PC-3 (cell line): Measurements from ENCODE around the gene GALNTL6.

Source experiments
- EZH2 ChIP-seq: fragments of 300-600 bp; sonication (generic); IDR thresholded peaks from one replicate; pipeline ENCODE4 v1.6.1; 2017; ENCODE audit warnings: antibody characterized with exemption, mild to moderate bottlenecking, low read length; ENCODE audit not compliant: unreplicated experiment
- EZH2phosphoT487 ChIP-seq: fragments of 300-600 bp; sonication (generic); IDR thresholded peaks from 2 replicates; pipeline ENCODE4 v1.6.1; 2018; ENCODE audit warnings: mild to moderate bottlenecking, antibody characterized with exemption, low read length, borderline replicate concordance
- TF ChIP-seq, protein P1 (sequence below): fragments of 300-600 bp; sonication (generic); conservative IDR thresholded peaks from 2 replicates; pipeline ENCODE4 v1.5.1; 2017; ENCODE audit warnings: antibody characterized with exemption, low read depth, mild to moderate bottlenecking, low read length

- TF ChIP-seq, protein P1, sequence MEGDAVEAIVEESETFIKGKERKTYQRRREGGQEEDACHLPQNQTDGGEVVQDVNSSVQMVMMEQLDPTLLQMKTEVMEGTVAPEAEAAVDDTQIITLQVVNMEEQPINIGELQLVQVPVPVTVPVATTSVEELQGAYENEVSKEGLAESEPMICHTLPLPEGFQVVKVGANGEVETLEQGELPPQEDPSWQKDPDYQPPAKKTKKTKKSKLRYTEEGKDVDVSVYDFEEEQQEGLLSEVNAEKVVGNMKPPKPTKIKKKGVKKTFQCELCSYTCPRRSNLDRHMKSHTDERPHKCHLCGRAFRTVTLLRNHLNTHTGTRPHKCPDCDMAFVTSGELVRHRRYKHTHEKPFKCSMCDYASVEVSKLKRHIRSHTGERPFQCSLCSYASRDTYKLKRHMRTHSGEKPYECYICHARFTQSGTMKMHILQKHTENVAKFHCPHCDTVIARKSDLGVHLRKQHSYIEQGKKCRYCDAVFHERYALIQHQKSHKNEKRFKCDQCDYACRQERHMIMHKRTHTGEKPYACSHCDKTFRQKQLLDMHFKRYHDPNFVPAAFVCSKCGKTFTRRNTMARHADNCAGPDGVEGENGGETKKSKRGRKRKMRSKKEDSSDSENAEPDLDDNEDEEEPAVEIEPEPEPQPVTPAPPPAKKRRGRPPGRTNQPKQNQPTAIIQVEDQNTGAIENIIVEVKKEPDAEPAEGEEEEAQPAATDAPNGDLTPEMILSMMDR, result no peak
- TF ChIP-seq EZH2, result no peak
- no peak for TF ChIP-seq EZH2phosphoT487
Observed at GRCh38 chr4:172979332-172979731, 1166.1 kb downstream of the GALNTL6 start.
